Smooth muscle cell (in vitro differentiated cells): ENCODE results near the gene SH3BGR. TPM values are rescaled to one million over a fixed set of nuclear protein-coding genes. Genes with fewer than 3 reads are reported as not detected.
"Not testable (repeated sequence)": the region's sequence is repeated elsewhere in the genome, so short reads cannot be mapped to it uniquely, and the experiment has no call there.

Experiments
- DNase-seq: peaks from one replicate; lab custom pipeline; 2025; ENCODE audit not compliant: unreplicated experiment; lab: John Stamatoyannopoulos, UW
- H2AFZ ChIP-seq: fragments of 200-600 bp; sonication (generic); 2 replicates; pipeline ENCODE4 v1.6.0; 2016; ENCODE audit warnings: antibody characterized with exemption, low read depth, mild to moderate bottlenecking
- H3F3A ChIP-seq: fragments of 200-600 bp; sonication (generic); 2 replicates; pipeline ENCODE4 v1.6.0; 2017; ENCODE audit warnings: antibody characterized with exemption, low read depth
- H3K27ac ChIP-seq: fragments of 200-600 bp; sonication (generic); 2 replicates; pipeline ENCODE4 v1.5.1; 2016; ENCODE audit warnings: low read depth, mild to moderate bottlenecking
- H3K27me3 ChIP-seq: fragments of 200-600 bp; sonication (generic); 2 replicates; pipeline ENCODE4 v1.6.1; 2016; ENCODE audit warnings: low read depth, mild to moderate bottlenecking
- H3K36me3 ChIP-seq: fragments of 200-600 bp; sonication (generic); 2 replicates; pipeline ENCODE4 v1.5.1; 2016; ENCODE audit warnings: low read depth
- H3K4me1 ChIP-seq: fragments of 200-600 bp; sonication (generic); 2 replicates; pipeline ENCODE4 v1.5.1; 2016; ENCODE audit warnings: low read depth
- H3K4me2 ChIP-seq: fragments of 200-600 bp; sonication (generic); 2 replicates; pipeline ENCODE4 v1.6.0; 2016; ENCODE audit warnings: mild to moderate bottlenecking
- H3K4me3 ChIP-seq: fragments of 200-600 bp; sonication (generic); 2 replicates; pipeline ENCODE4 v1.5.1; 2016; ENCODE audit warnings: mild to moderate bottlenecking
- H3K79me2 ChIP-seq: fragments of 200-600 bp; sonication (generic); 2 replicates; pipeline ENCODE4 v1.6.0; 2016; ENCODE audit warnings: low read depth, mild to moderate bottlenecking
- H3K9ac ChIP-seq: fragments of 200-600 bp; sonication (generic); 2 replicates; pipeline ENCODE4 v1.6.0; 2016; ENCODE audit warnings: low read depth
- H3K9me3 ChIP-seq: fragments of 200-600 bp; sonication (generic); replicated peaks from 2 replicates; pipeline ENCODE4 v1.5.1; 2016; ENCODE audit warnings: low read depth
- H4K20me1 ChIP-seq: fragments of 200-600 bp; sonication (generic); 2 replicates; pipeline ENCODE4 v1.6.0; 2016; ENCODE audit warnings: low read depth
- CTCF ChIP-seq: fragments of 200-600 bp; sonication (generic); IDR thresholded peaks from 2 replicates; pipeline ENCODE4 v1.5.1; 2017; ENCODE audit warnings: borderline replicate concordance, mild to moderate bottlenecking, antibody characterized with exemption; ENCODE audit not compliant: insufficient read depth, poor library complexity, severe bottlenecking
- WGBS: methylation state at CpG from one replicate; pipeline ENCODE4 v1.1.7; 2016; ENCODE audit warnings: low lambda C conversion rate; 5-methylcytosine and 5-hydroxymethylcytosine counted together
- polyA plus RNA-seq: library from polyadenylated mRNA; unstranded; fragments of >200 nt; fragmentation: Nextera tagmentation; extraction: Ambion mirVana; gene quantifications from 2 replicates; pipeline ENCODE4 v1.2.1, GENCODE V29; 2016
- total RNA-seq: library from RNA; depleted of rRNA; stranded (reverse); fragments of >200 nt; gene quantifications from 2 replicates; pipeline ENCODE4 v1.2.3, GENCODE V29; 2014

Gene SH3BGR
- total and polyA plus RNA-seq, 2 experiments from 2014 or later, result 4.9 to 12.5 TPM

- H3K4me1 ChIP-seq, result no peaks in the 10 kb centered on the region
- no peak for TF ChIP-seq CTCF
- no peak for DNase-seq
- H3K4me3 ChIP-seq, result no peak overlapping the region
- WGBS, result 88% methylated on average over 8 of the region's 8 CpGs
- H3K27ac ChIP-seq, result no peak overlapping the region
- H3K9ac ChIP-seq, result no peak overlapping the region
- no peaks in the 10 kb centered on the region for H3K36me3 ChIP-seq
- no peaks in the 10 kb centered on the region for H4K20me1 ChIP-seq
- H3K79me2 ChIP-seq, result no peaks in the 10 kb centered on the region
- H3K27me3 ChIP-seq, result no peaks in the 10 kb centered on the region
- no peak overlapping the region for H3K4me2 ChIP-seq
- H2AFZ ChIP-seq, result no peak overlapping the region
- no peaks in the 10 kb centered on the region for H3F3A ChIP-seq
- H3K9me3 ChIP-seq, result no peaks in the 10 kb centered on the region
These were observed 86.8 kb downstream of the SH3BGR start for GRCh38 chr21:39538453-39539042.

DNA sequence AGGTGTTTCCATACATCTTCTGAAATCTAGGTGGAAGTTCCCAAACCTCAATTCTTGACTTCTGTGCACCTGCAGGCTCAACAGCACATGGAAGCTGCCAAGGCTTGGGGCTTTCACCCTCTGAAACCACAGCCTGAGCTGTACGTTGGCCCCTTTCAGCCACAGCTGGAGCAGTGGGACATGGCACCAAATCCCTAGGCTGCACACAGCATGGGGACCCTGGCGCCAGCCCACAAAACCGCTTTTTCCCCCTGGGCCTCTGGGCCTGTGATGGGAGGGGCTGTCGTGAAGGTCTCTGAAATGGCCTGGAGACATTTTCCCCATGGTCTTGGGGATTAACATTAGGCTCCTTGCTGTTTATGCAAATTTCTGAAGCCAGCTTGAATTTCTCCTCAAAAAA lies 88.6 kb downstream of the SH3BGR start:
- not testable (repeated sequence) for H3F3A ChIP-seq, H3K4me3 ChIP-seq, H3K36me3 ChIP-seq, DNase-seq, H3K79me2 ChIP-seq, H4K20me1 ChIP-seq, H3K27me3 ChIP-seq, H3K9ac ChIP-seq, H2AFZ ChIP-seq, H3K9me3 ChIP-seq, H3K4me2 ChIP-seq, H3K4me1 ChIP-seq, H3K27ac ChIP-seq
- 90% methylated on average over 4 of the region's 4 CpGs for WGBS

- no peaks in the 10 kb centered on the region for H4K20me1 ChIP-seq
- 64% methylated on average over 5 of the region's 5 CpGs for WGBS
- DNase-seq, result no peak
These were observed 91.0 kb downstream of the SH3BGR start for GRCh38 chr21:39542736-39543135.

DNA sequence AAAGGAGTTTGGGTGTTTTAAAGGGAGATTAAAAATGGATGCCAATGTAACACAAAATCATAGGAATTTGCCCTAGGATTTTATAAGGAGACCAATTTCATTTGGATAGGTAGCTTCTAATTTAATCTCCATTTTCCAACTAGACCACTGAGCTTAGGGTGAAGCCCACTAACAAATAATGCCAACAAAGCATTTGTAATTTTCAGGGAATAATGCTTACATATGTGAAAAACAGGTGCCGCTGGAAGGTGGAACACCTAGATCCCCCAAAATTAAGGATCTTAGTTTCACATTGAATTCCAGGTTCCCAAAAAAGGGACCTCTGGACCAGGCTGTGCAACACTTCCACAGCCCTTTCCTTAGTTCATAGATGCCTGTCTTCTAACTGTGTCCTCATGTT lies 94.8 kb downstream of the SH3BGR start:
- Histone ChIP-seq H3K4me2 (no peak overlapping the region), H3F3A (no peaks in the 10 kb centered on the region), H3K27ac (no peak overlapping the region), H3K27me3 (no peaks in the 10 kb centered on the region), H3K4me1 (no peaks in the 10 kb centered on the region), H3K79me2 (no peaks in the 10 kb centered on the region), H3K36me3 (no peaks in the 10 kb centered on the region), H3K4me3 (no peak overlapping the region), H3K9ac (no peak overlapping the region), H4K20me1 (no peaks in the 10 kb centered on the region), H3K9me3 (no peaks in the 10 kb centered on the region), H2AFZ (no peak overlapping the region)
- DNase-seq, result no peak
- TF ChIP-seq CTCF, result no peak
- 96% methylated on average over 1 of the region's 1 CpG for WGBS

More at GRCh38 chr21:39542736-39543135, 91.0 kb downstream of the SH3BGR start:
- TF ChIP-seq CTCF, result no peak
- no peak overlapping the region for H2AFZ ChIP-seq
- no peak overlapping the region for H3K9ac ChIP-seq
- H3K4me1 ChIP-seq, result no peaks in the 10 kb centered on the region
- H3K79me2 ChIP-seq, result no peaks in the 10 kb centered on the region
- H3K9me3 ChIP-seq, result no peaks in the 10 kb centered on the region
- no peaks in the 10 kb centered on the region for H3K36me3 ChIP-seq
- H3K4me2 ChIP-seq, result no peak overlapping the region
- no peaks in the 10 kb centered on the region for H3F3A ChIP-seq
- no peaks in the 10 kb centered on the region for H3K27me3 ChIP-seq
- no peak overlapping the region for H3K27ac ChIP-seq
- H3K4me3 ChIP-seq, result no peak overlapping the region
